Neural cell (in vitro differentiated cells): ENCODE data around the gene SLC26A11. TPM values are rescaled to one million over a fixed set of nuclear protein-coding genes. Genes with fewer than 3 reads are reported as not detected.

Experiments
- H2AFZ ChIP-seq: fragments of 200-600, 300-800 bp; sonication (generic), shearing (Covaris generic); 2 replicates; pipeline ENCODE4 v1.6.0; 2014; ENCODE audit warnings: low read depth, mild to moderate bottlenecking, antibody characterized with exemption, low read length, moderate library complexity
- H3F3A ChIP-seq: fragments of 200-600 bp; shearing (Covaris generic); 2 replicates; pipeline ENCODE4 v1.6.1; 2016; ENCODE audit warnings: mild to moderate bottlenecking, moderate library complexity, mixed read lengths, antibody characterized with exemption, low read length; ENCODE audit not compliant: insufficient read depth, poor library complexity, severe bottlenecking
- H3K27ac ChIP-seq: fragments of 200-600, 300-800 bp; sonication (generic), shearing (Covaris generic); 2 replicates; pipeline ENCODE4 v1.5.1; 2014; ENCODE audit warnings: mild to moderate bottlenecking, low read length, moderate library complexity
- H3K27me3 ChIP-seq: fragments of 300-800, 200-600 bp; sonication (generic), shearing (Covaris generic); 2 replicates; pipeline ENCODE4 v1.6.0; 2014; ENCODE audit warnings: mild to moderate bottlenecking, low read depth, low read length, moderate library complexity; ENCODE audit not compliant: insufficient read depth
- H3K36me3 ChIP-seq: fragments of 300-800, 200-600 bp; sonication (generic), shearing (Covaris generic); 2 replicates; pipeline ENCODE4 v1.5.1; 2014; ENCODE audit warnings: mild to moderate bottlenecking, antibody characterized with exemption, low read length, moderate library complexity; ENCODE audit not compliant: insufficient read depth
- H3K4me2 ChIP-seq: fragments of 300-800, 200-600 bp; sonication (generic), shearing (Covaris generic); 2 replicates; pipeline ENCODE4 v1.6.0; 2014; ENCODE audit warnings: mild to moderate bottlenecking, low read length
- H3K4me3 ChIP-seq: fragments of 300-800, 200-600 bp; sonication (generic), shearing (Covaris generic); 2 replicates; pipeline ENCODE4 v1.5.1; 2014; ENCODE audit warnings: mild to moderate bottlenecking, low read length, moderate library complexity
- H3K79me2 ChIP-seq: fragments of 200-600 bp; shearing (Covaris generic); replicated peaks from 2 replicates; pipeline ENCODE4 v1.6.0; 2014; ENCODE audit warnings: mild to moderate bottlenecking, low read length, moderate library complexity; ENCODE audit not compliant: insufficient read depth
- H3K9ac ChIP-seq: fragments of 300-800, 200-600 bp; sonication (generic), shearing (Covaris generic); 2 replicates; pipeline ENCODE4 v1.6.1; 2016; ENCODE audit warnings: mild to moderate bottlenecking, low read length, mixed read lengths
- H3K9me2 ChIP-seq: fragments of 200-600 bp; shearing (Covaris generic); 2 replicates; pipeline ENCODE4 v1.6.1; 2016; ENCODE audit warnings: mild to moderate bottlenecking, low read length, mixed read lengths; ENCODE audit not compliant: insufficient read depth
- H3K9me3 ChIP-seq: fragments of 200-600, 300-800 bp; sonication (generic), shearing (Covaris generic); 2 replicates; pipeline ENCODE4 v1.6.1; 2016; ENCODE audit warnings: mild to moderate bottlenecking, mixed run types, low read length, moderate library complexity, mixed read lengths
- H4K20me1 ChIP-seq: fragments of 200-600 bp; shearing (Covaris generic); 2 replicates; pipeline ENCODE4 v1.6.1; 2016; ENCODE audit warnings: mild to moderate bottlenecking, mixed run types; ENCODE audit not compliant: insufficient read depth
- CTCF ChIP-seq: fragments of 450-650 bp; IDR thresholded peaks from 2 replicates; pipeline ENCODE4 v1.5.1; 2014; ENCODE audit warnings: antibody characterized with exemption, mild to moderate bottlenecking, moderate library complexity; ENCODE audit not compliant: poor library complexity, severe bottlenecking
- EP300 ChIP-seq: fragments of 450-650 bp; conservative IDR thresholded peaks from 2 replicates; pipeline ENCODE4 v1.6.1; 2014; ENCODE audit warnings: antibody characterized with exemption, mild to moderate bottlenecking, moderate library complexity; ENCODE audit not compliant: poor library complexity, severe bottlenecking
- EZH2 ChIP-seq: fragments of 200-600, 300-800 bp; shearing (Covaris generic), sonication (generic); IDR thresholded peaks from 2 replicates; pipeline ENCODE4 v1.6.1; 2014; ENCODE audit warnings: antibody characterized with exemption, low read length, borderline replicate concordance, mild to moderate bottlenecking; ENCODE audit not compliant: insufficient read depth, poor library complexity, severe bottlenecking
- MXI1 ChIP-seq: fragments of 450-650 bp; conservative IDR thresholded peaks from 2 replicates; pipeline ENCODE4 v1.6.1; 2014; ENCODE audit warnings: antibody characterized with exemption, mild to moderate bottlenecking; ENCODE audit not compliant: poor library complexity, severe bottlenecking
- POLR2AphosphoS5 ChIP-seq: IDR thresholded peaks from 2 replicates; pipeline ENCODE4 v1.6.1; 2012
- RAD21 ChIP-seq: fragments of 450-650 bp; conservative IDR thresholded peaks from 2 replicates; pipeline ENCODE4 v1.6.1; 2014; ENCODE audit warnings: antibody characterized with exemption, mild to moderate bottlenecking, moderate library complexity
- SMC3 ChIP-seq: fragments of 450-650 bp; conservative IDR thresholded peaks from 2 replicates; pipeline ENCODE4 v1.6.1; 2014; ENCODE audit warnings: antibody characterized with exemption, mild to moderate bottlenecking, moderate library complexity; ENCODE audit not compliant: poor library complexity
- TAF1 ChIP-seq: IDR thresholded peaks from 2 replicates; pipeline ENCODE4 v1.6.1; 2012; ENCODE audit warnings: low read depth
- polyA plus RNA-seq: library from polyadenylated mRNA; depleted of rRNA; stranded (reverse); fragments of >200 nt; gene quantifications from 2 replicates; pipeline ENCODE4 v1.2.3, GENCODE V29; 2014

Gene SLC26A11
- polyA plus RNA-seq, 1 donor from 2014 or later: 18.6 TPM

- Histone ChIP-seq H3K9ac (no peak overlapping the region), H3K4me2 (no peak overlapping the region), H3K27ac (no peak overlapping the region), H3K4me3 (no peak overlapping the region), H4K20me1 (no peaks in the 10 kb centered on the region), H3K9me2 (no peaks in the 10 kb centered on the region), H3K9me3 (no peaks in the 10 kb centered on the region), H3K27me3 (no peaks in the 10 kb centered on the region), H2AFZ (no peak overlapping the region), H3K79me2 (no peaks in the 10 kb centered on the region), H3K36me3 (no peaks in the 10 kb centered on the region), H3F3A (no peaks in the 10 kb centered on the region)
- TF ChIP-seq EZH2 (no peak), RAD21 (no peak), EP300 (no peak), POLR2AphosphoS5 (no peak), SMC3 (no peak), MXI1 (no peak), CTCF (no peak)
Observed at GRCh38 chr17:80183581-80184422, 36.4 kb upstream of the SLC26A11 start.

DNA sequence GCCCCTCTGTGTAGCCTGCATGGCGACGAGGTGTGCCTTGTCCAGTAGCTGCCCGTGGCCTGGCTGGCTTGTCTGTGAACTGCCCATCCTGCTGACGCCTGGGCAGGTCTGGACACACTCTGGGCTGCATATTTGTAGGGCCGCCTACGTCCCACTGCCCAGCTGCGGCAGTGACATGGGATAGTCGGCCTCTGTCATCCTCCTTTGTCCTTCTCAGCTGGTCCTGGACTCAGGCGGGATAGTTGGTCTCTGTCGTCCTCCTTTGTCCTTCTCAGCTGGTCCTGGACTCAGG is 35.9 kb upstream of the SLC26A11 start:
- Histone ChIP-seq H3K9me3 (no peaks in the 10 kb centered on the region), H3K36me3 (no peaks in the 10 kb centered on the region), H3K4me3 (no peak overlapping the region), H2AFZ (no peak overlapping the region), H3K27me3 (no peaks in the 10 kb centered on the region), H3K9ac (no peak overlapping the region), H3K27ac (no peak overlapping the region), H3K4me2 (no peak overlapping the region), H4K20me1 (no peaks in the 10 kb centered on the region), H3K79me2 (no peaks in the 10 kb centered on the region), H3K9me2 (no peaks in the 10 kb centered on the region), H3F3A (no peaks in the 10 kb centered on the region)
- TF ChIP-seq MXI1 (no peak), EZH2 (no peak), SMC3 (no peak)

DNA sequence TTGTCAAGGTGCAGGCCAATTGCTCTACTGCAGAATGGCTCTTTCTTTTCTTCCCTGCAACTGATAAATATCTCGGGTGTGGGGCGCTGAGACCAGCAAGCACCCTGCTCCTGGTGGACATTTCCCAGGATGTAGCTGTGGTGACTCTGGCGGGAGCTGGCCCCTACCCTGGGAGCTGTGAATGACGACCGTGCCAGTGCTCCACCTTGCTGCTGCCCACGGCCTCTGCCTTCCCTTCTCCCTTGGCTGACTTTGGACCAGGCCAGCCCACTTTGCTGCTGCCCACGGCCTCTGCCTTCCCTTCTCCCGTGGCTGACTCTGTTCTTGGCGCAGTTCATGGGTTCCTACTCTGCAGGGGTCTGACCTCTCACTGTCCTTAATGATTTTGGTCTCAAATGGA is 34.3 kb upstream of the SLC26A11 start:
- H3K4me2 ChIP-seq: no peak overlapping the region
- H3K27ac ChIP-seq: no peak overlapping the region
- no peaks in the 10 kb centered on the region for H3K27me3 ChIP-seq
- H3K9me2 ChIP-seq: no peaks in the 10 kb centered on the region
- H3K79me2 ChIP-seq: no peaks in the 10 kb centered on the region
- H3K9me3 ChIP-seq: no peaks in the 10 kb centered on the region
- H3K4me3 ChIP-seq: no peak overlapping the region
- no peaks in the 10 kb centered on the region for H3K36me3 ChIP-seq
- H2AFZ ChIP-seq: no peak overlapping the region
- no peaks in the 10 kb centered on the region for H3F3A ChIP-seq
- H3K9ac ChIP-seq: no peak overlapping the region
- no peaks in the 10 kb centered on the region for H4K20me1 ChIP-seq
- no peak for TF ChIP-seq SMC3
- TF ChIP-seq POLR2AphosphoS5: no peak
- TF ChIP-seq TAF1: no peak
- TF ChIP-seq MXI1: no peak
- no peak for TF ChIP-seq EZH2
